Measurements from ENCODE around the gene FTSJ1.

DNA sequence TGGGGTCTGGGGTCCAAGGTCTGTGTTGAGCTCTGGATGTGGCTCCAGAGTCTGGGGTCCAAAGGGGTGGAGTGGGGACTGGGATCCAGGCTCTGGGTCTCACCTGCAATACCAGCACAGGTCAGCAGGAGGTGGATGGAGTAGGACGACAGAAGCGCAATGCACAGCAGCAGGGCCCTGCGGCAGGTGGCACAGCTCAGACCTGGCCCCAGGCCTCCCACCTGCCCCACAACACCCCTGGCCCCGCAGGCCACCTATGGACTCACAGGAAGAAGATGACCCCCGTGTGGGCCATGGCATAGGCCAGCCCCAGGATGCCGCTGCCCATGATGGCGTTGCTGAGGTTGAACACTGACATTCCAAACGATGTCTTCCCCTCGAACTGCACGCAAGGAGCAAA, 9.3 kb upstream of the FTSJ1 start:
- TF ChIP-seq, protein P1, sequence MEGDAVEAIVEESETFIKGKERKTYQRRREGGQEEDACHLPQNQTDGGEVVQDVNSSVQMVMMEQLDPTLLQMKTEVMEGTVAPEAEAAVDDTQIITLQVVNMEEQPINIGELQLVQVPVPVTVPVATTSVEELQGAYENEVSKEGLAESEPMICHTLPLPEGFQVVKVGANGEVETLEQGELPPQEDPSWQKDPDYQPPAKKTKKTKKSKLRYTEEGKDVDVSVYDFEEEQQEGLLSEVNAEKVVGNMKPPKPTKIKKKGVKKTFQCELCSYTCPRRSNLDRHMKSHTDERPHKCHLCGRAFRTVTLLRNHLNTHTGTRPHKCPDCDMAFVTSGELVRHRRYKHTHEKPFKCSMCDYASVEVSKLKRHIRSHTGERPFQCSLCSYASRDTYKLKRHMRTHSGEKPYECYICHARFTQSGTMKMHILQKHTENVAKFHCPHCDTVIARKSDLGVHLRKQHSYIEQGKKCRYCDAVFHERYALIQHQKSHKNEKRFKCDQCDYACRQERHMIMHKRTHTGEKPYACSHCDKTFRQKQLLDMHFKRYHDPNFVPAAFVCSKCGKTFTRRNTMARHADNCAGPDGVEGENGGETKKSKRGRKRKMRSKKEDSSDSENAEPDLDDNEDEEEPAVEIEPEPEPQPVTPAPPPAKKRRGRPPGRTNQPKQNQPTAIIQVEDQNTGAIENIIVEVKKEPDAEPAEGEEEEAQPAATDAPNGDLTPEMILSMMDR (IDR thresholded peaks at IDR 0.05) = no peak
- TF ChIP-seq EP300 (IDR thresholded peaks at IDR 0.05) (no peak), POLR2A (IDR thresholded peaks at IDR 0.05) (no peak), POLR2AphosphoS5 (IDR thresholded peaks at IDR 0.05) (no peak)

All from sigmoid colon (tissue), 4 donors.